Measurements from ENCODE around the gene PLPPR4.
"Not testable (repeated sequence)": the region's sequence is repeated elsewhere in the genome, so short reads cannot be mapped to it uniquely, and the experiment has no call there.

The PLPPR4 gene, protein sequence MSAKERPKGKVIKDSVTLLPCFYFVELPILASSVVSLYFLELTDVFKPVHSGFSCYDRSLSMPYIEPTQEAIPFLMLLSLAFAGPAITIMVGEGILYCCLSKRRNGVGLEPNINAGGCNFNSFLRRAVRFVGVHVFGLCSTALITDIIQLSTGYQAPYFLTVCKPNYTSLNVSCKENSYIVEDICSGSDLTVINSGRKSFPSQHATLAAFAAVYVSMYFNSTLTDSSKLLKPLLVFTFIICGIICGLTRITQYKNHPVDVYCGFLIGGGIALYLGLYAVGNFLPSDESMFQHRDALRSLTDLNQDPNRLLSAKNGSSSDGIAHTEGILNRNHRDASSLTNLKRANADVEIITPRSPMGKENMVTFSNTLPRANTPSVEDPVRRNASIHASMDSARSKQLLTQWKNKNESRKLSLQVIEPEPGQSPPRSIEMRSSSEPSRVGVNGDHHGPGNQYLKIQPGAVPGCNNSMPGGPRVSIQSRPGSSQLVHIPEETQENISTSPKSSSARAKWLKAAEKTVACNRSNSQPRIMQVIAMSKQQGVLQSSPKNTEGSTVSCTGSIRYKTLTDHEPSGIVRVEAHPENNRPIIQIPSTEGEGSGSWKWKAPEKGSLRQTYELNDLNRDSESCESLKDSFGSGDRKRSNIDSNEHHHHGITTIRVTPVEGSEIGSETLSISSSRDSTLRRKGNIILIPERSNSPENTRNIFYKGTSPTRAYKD

GRCh38 chr1:99264201-99265021 lies at the start of gene PLPPR4:
Gene PLPPR4 (plus strand): TSS chr1:99264492. CDS start chr1:99264594, 102 bp downstream.
- DNase-seq (ENCODE audit: low read depth, low spot score), result no peak

- DNase-seq (ENCODE audit: low read depth, low spot score), result no peak
Observed at GRCh38 chr1:99216956-99217355, 47.3 kb upstream of the PLPPR4 start.

GRCh38 chr1:99217599-99217998 lies 46.7 kb upstream of the PLPPR4 start:
- no peak for DNase-seq (ENCODE audit: low read depth, low spot score)

GRCh38 chr1:99218572-99218971 lies 45.7 kb upstream of the PLPPR4 start:
- no peak for DNase-seq (ENCODE audit: low read depth, low spot score)

DNA sequence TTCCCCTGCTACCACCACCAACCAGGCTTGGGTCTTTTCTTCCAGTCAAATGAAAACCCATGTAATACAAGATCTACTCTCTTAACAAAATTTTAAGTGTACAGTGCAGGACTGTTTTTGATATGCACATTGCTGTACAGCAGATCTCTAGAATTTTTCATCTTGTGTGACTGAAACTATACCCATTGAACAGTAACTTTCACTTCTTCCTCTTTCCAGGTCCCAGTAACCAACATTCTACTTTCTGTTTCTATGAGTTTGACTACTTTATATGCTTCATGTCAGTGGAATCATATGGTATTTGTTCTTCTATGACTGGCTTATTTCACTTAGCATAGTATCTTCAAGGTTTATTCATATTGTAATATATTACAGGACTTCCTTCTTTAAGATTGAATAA lies 45.3 kb upstream of the PLPPR4 start:
- no peak for DNase-seq (ENCODE audit: low read depth, low spot score)

DNA sequence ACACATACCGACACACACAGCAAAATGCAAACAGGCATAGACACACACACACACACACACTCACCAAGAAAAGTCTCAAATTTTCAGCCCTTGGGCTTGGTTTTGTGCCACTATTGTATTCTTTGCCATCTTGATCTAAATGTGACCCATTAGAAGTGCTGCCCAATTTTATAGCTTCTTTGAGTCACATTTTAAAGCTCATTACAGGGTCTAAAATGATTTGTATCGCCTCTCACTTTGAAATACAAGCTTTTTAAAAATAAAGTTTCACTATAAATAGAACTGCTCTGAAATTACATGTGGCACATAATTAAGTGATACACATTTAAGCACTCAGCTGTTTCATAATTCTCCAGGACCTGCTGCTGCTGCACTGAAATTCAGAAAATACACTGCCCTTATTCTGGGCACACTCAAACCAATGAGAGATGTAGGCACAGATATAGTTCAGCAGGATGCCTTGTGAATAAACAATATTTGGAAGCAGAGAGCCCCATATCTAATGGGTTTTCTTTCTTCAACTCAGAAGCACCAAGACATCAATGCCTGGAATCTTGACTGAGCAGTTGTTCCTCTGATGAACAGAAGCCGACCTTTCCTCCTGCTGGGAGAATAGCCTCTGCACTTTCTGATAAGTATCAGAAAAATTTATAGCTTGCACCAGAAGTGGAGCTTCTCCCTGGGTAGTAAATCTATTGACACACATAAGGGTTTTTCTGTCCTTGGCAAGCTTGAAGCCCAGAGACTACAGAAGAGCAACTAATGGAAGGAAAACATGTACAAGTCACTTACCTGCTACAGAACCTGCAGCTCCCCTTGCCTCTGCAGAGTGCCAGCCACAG lies 37.0 kb upstream of the PLPPR4 start:
- no peak for DNase-seq (ENCODE audit: low read depth, low spot score)

DNA sequence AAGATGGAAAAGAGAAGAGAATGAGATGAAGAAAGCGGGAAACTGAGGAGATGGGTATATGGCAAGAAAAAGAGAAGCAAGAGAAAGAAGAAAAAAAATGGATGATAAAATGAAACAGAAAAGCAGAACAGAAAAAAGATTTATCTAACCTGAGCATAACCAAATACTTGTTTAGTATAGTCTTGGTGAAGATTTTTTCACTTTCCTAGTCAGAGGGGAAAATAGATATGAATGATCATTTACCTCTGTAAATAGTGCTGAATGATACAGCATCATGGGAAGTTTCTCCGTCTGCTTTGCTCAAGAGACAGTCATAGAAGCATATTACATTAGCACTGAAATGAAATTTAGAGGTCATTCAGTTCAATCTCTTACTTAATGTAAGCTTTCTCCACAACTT lies 36.1 kb upstream of the PLPPR4 start:
- DNase-seq (ENCODE audit: low read depth, low spot score), result no peak

DNA sequence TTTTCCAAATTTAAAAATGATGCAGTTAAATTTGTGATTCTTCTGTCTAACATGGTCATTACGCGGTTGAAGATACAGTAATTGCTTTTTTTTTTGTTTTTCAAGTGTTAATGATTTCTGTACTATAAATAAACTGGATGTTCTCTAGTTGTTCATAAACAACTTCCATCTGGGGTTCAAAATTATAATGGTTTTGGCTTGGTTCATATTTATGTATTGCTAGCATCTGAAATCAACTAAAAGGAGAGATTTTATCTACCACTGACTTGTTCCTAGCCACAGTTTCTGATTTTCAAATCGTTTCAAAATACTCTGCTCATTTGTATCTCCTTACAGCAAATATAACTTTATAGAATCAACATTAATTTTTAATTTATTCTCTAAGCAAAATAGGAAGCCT lies 35.2 kb upstream of the PLPPR4 start:
- no peak for DNase-seq (ENCODE audit: low read depth, low spot score)

DNA sequence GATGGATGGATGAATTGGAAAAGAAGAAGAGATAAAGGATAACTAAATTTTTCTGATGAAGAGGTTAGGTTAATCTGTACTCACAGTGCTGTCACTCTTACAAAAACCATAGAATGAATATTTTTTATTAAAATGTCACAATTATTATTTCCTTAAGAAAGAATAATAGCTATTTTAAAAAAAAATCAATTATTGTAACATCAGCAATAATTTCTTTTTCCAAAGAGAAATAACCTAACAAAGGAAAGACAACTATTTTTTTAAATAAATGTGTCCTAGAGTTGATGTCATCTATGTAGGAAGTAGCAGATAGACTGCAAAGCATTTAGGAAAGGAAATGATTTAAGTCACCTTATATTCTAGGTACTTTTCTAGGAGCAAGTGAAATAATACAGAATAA lies 33.6 kb upstream of the PLPPR4 start:
- no peak for DNase-seq (ENCODE audit: low read depth, low spot score)

DNA sequence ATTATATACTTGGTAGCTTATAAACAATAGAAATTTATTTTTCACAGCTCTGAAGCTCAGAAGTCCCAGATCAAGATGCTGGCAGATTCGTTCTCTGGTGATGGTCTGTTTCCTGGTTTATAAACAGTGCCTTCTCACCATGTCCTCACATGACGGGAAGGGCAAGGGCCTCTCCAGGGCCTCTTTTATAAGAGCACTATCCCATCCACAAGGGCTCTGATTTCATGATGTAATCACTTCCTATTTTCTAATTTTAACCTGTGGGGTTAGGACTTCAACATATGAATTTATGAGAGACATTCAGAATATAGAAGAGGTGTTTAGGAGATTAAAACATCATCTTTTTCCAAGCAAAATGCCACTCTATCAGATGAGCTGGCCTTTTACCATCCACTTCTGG lies 32.1 kb upstream of the PLPPR4 start:
- DNase-seq (ENCODE audit: low read depth, low spot score), result no peak

- no peak for DNase-seq (ENCODE audit: low read depth, low spot score)
Observed at GRCh38 chr1:99233446-99233845, 30.8 kb upstream of the PLPPR4 start.

DNA sequence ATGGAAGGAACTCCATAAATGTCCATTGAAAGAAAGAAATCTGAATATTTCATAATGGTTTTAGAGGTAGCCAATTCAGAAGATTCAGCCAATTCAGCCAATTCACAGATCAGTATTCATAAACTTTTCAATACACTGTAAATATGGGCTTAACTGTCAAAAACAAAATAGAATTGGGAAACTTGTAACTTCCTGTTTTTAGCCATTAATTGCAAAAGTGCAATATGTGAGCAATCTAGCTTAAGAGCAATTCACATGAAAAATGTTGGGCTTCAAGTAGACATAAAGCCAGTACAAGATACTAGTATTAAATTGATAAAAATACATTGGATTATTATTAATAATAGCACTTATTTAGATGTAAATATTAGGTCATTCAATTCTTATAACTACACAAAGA lies 27.5 kb upstream of the PLPPR4 start:
- DNase-seq (ENCODE audit: low read depth, low spot score), result no peak

DNA sequence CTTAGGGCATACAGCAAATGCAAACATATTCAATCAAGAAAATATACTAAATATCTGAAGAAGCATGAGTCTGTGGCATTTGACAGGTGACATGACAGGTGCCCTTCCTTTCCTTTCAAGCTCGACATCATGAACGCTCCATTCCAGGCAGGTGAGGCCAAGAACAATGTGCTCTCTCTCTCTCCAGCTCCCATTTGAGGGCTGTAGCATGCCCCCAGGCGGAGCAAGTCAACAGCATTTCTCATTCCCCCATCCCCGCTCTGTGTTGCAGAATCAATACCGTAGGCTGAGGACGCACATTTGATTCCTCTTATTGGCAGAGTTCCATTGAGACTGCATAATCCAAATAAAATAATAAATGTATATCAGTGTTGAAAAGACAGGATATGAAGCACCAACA lies 24.6 kb upstream of the PLPPR4 start:
- DNase-seq (ENCODE audit: low read depth, low spot score), result no peak

- no peak for DNase-seq (ENCODE audit: low read depth, low spot score)
Observed at GRCh38 chr1:99240621-99241020, 23.7 kb upstream of the PLPPR4 start.

DNA sequence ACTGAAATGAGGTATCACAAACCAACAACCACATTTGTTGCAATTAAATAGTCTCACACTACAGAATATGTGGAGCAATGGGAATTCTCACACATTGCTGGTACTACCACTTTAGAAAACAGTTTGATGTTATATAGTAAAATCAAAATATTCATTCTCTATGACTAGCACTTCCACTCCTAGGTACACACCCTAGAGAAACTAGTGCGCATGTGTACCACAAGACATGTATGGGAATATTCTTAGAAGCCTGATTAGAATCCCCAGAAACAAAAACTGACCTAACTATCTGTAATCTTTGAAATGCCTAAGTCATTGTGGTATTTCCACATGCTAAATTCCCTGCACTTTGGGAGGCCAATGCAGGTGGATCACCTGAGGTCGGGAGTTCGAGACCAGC lies 18.1 kb upstream of the PLPPR4 start:
- no peak for DNase-seq (ENCODE audit: low read depth, low spot score)

DNA sequence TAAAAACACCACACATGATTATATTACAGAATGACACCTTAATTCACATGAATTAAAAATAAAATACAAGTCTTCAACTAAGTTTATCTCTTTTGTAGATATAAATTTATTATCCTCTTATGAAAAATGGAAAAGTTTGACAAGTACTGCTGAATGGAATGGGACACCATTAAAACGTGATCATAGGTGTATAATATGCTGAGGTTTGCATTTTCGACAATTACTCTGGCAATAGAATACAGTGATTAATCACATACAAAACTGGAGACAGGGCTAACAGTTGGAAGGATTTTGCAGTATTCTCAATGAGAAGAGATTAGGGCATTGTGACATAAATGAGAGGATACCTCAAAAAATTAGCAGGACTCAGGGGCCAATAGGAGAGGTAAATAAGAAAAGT lies 17.1 kb upstream of the PLPPR4 start:
- no peak for DNase-seq (ENCODE audit: low read depth, low spot score)

GRCh38 chr1:99250728-99251127 lies 13.6 kb upstream of the PLPPR4 start:
- no peak for DNase-seq (ENCODE audit: low read depth, low spot score)

DNA sequence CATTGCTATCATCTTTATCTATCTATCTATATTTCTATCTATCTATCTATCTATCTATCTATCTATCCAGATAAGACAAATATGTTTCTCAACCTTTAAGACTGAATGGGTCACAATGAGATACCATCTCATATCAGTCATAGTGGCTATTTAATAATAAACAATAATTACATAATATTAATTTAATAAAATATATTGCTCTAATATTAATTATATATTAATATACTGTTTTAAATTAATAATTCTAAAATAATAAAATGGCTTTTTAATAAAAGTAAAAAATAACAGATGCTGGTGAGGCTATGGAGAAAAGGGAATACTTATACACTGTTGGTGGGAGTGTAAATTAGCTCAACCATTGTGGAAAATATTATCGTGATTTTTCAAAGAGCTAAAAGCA lies 13.0 kb upstream of the PLPPR4 start:
- no peak for DNase-seq (ENCODE audit: low read depth, low spot score)

- DNase-seq (ENCODE audit: low read depth, low spot score), result no peak
Observed at GRCh38 chr1:99252630-99253029, 11.7 kb upstream of the PLPPR4 start.

DNA sequence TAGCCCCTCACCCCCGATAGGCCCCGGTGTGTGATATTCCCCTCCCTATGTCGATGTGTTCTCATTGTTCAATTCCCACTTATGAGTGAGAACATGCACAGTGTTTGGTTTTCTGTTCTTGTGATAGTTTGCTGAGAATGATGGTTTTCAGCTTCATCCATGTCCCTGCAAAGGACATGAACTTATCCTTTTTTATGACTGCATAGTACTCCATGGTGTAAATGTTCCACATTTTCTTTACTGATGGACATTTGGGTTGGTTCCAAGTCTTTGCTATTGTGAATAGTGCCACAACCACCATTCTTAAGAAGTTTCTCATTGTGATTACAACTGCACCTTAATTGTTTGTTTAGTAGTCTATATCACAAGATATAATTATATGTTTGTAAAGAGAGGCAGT lies 3.9 kb upstream of the PLPPR4 start:
- not testable (repeated sequence) for DNase-seq (ENCODE audit: low read depth, low spot score)

DNA sequence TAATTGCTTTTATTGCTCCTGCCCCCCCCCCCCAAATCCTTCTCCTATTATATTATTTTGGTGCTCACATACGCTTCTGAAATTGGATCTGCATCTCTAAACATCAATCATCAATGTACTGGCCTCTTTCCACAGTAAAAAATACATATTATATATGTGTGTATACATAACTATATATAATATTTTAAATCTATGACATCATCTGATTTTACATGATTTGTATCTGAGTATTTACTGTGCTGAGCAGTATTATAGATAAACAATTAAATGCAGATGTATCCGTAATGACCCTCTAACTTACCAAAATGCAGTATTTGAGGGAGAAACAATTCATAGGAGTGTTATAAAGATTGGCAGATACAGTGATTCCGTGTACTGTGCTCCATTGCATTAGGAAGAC lies 832 bp downstream of the PLPPR4 start:
- no peak for DNase-seq (ENCODE audit: low read depth, low spot score)
